HG03457 (cell line): ENCODE measurements around the gene CDC25C.
"Not testable (repeated sequence)": the region's sequence is repeated elsewhere in the genome, so short reads cannot be mapped to it uniquely, and the experiment has no call there.

Experiments
- ATAC-seq: cut with Tn5 transposase; IDR thresholded peaks from one replicate; pipeline ENCODE4 v1.9.1; 2021; ENCODE audit warnings: moderate number of reproducible peaks; ENCODE audit not compliant: unreplicated experiment

The CDC25C gene

GRCh38 chr5:138349852-138350562, 18.4 kb upstream of the CDC25C start:
- no peak for ATAC-seq

- no peak for ATAC-seq
Measured at GRCh38 chr5:138346889-138347288, 15.3 kb upstream of the CDC25C start.

GRCh38 chr5:138344887-138345622, 13.5 kb upstream of the CDC25C start:
- ATAC-seq: no peak

- no peak for ATAC-seq
Measured at GRCh38 chr5:138340008-138340407, 8.4 kb upstream of the CDC25C start.

GRCh38 chr5:138339464-138339863, 7.9 kb upstream of the CDC25C start:
- no peak for ATAC-seq

GRCh38 chr5:138339091-138339456, 7.5 kb upstream of the CDC25C start:
- ATAC-seq: no peak

- no peak for ATAC-seq
Measured at GRCh38 chr5:138338411-138339090, 6.9 kb upstream of the CDC25C start.

GRCh38 chr5:138337685-138338410, 6.2 kb upstream of the CDC25C start, which contains the start of gene FAM53C:
TSS of gene FAM53C (plus strand) at chr5:138338266. CDS start at chr5:138341336, 3,070 bp downstream.
- ATAC-seq: peak; percentile 78

- no peak for ATAC-seq
Measured at GRCh38 chr5:138336952-138337684, 5.5 kb upstream of the CDC25C start.

- no peak for ATAC-seq
Measured at GRCh38 chr5:138334867-138335447, 3.4 kb upstream of the CDC25C start.

GRCh38 chr5:138330813-138331448, 673 bp downstream of the CDC25C start:
- ATAC-seq: no peak

GRCh38 chr5:138318211-138318610, 13.4 kb downstream of the CDC25C start:
- ATAC-seq: not testable (repeated sequence)

GRCh38 chr5:138316355-138316754, 15.2 kb downstream of the CDC25C start:
- ATAC-seq: no peak

GRCh38 chr5:138315751-138316278, 15.8 kb downstream of the CDC25C start:
- ATAC-seq: no peak

GRCh38 chr5:138305797-138306196, 25.8 kb downstream of the CDC25C start:
- ATAC-seq: no peak

- no peak for ATAC-seq
Measured at GRCh38 chr5:138303372-138303771, 28.2 kb downstream of the CDC25C start.

- no peak for ATAC-seq
Measured at GRCh38 chr5:138289296-138289695, 42.3 kb downstream of the CDC25C start.

- ATAC-seq: no peak
Measured at GRCh38 chr5:138287246-138287645, 44.4 kb downstream of the CDC25C start.
